WTC11 (cell line): ENCODE measurements around the gene LCAT. TPM values are rescaled to one million over a fixed set of nuclear protein-coding genes. Genes with fewer than 3 reads are reported as not detected.
"Not testable (repeated sequence)": the region's sequence is repeated elsewhere in the genome, so short reads cannot be mapped to it uniquely, and the experiment has no call there.

Experiments used
- ATAC-seq: fragments of 200-7000 bp; cut with Tn5 transposase; 2 replicates; pipeline ENCODE4 v1.10.0; 2021; ENCODE audit warnings: mild to moderate bottlenecking, moderate library complexity
- CTCF ChIA-PET: fragments of 300-600 bp; sonication (Branson Sonifier 250); formaldehyde crosslinking; loops from one replicate; lab custom pipeline; 2021; ENCODE audit warnings: antibody characterized with exemption; lab: Charles Lee
- POLR2A ChIA-PET: fragments of 350-600 bp; sonication (Branson Sonifier 250); formaldehyde crosslinking; loops from one replicate; lab custom pipeline; 2021; ENCODE audit warnings: antibody characterized with exemption; lab: Charles Lee
- DNase-seq: peaks from one replicate; pipeline ENCODE4 v3.0.0; 2021; ENCODE audit warnings: low spot score
- H3K27ac Mint-ChIP-seq: 2 replicates; pipeline ENCODE4 v1.8.0; 2021; ENCODE audit warnings: mixed read lengths
- H3K27me3 Mint-ChIP-seq: 2 replicates; pipeline ENCODE4 v1.8.0; 2021; ENCODE audit warnings: low read depth, mild to moderate bottlenecking, moderate library complexity, mixed read lengths
- H3K36me3 Mint-ChIP-seq: 2 replicates; pipeline ENCODE4 v1.8.0; 2021; ENCODE audit warnings: mixed read lengths
- H3K4me1 Mint-ChIP-seq: 2 replicates; pipeline ENCODE4 v1.8.0; 2022; ENCODE audit warnings: mixed read lengths
- H3K4me3 Mint-ChIP-seq: 2 replicates; pipeline ENCODE4 v1.8.0; 2021; ENCODE audit warnings: mild to moderate bottlenecking, moderate library complexity, mixed read lengths
- H3K9me3 Mint-ChIP-seq: 2 replicates; pipeline ENCODE4 v1.8.0; 2021; ENCODE audit warnings: mixed read lengths
- CREB1 ChIP-seq: sonication (generic); formaldehyde crosslinking; IDR thresholded peaks from 2 replicates; pipeline ENCODE4 v1.8.0; 2023; ENCODE audit warnings: mild to moderate bottlenecking, missing genetic modification reagents
- EMX1 ChIP-seq: fragments of 250-450 bp; sonication (Bioruptor Pico); IDR thresholded peaks from 2 replicates; pipeline ENCODE4 v1.8.0; 2021; ENCODE audit warnings: mild to moderate bottlenecking
- ESRRA ChIP-seq: sonication (generic); formaldehyde crosslinking; IDR thresholded peaks from 2 replicates; pipeline ENCODE4 v1.8.1; 2022; ENCODE audit warnings: mild to moderate bottlenecking, missing genetic modification reagents, borderline replicate concordance
- ETV6 ChIP-seq: sonication (generic); formaldehyde crosslinking; IDR thresholded peaks from 2 replicates; pipeline ENCODE4 v1.8.1; 2022; ENCODE audit warnings: mild to moderate bottlenecking, missing genetic modification reagents
- FOXP4 ChIP-seq: sonication (generic); formaldehyde crosslinking; IDR thresholded peaks from 2 replicates; pipeline ENCODE4 v1.8.0; 2022; ENCODE audit warnings: mild to moderate bottlenecking, missing genetic modification reagents
- HMGXB4 ChIP-seq: sonication (generic); formaldehyde crosslinking; IDR thresholded peaks from 2 replicates; pipeline ENCODE4 v1.8.1; 2023; ENCODE audit warnings: mild to moderate bottlenecking, moderate library complexity, missing genetic modification reagents
- JAZF1 ChIP-seq: fragments of 250-450 bp; sonication (Bioruptor Pico); IDR thresholded peaks from 2 replicates; pipeline ENCODE4 v1.9.0; 2021; ENCODE audit warnings: moderate library complexity, mild to moderate bottlenecking, inconsistent platforms
- KAT7 ChIP-seq: sonication (generic); formaldehyde crosslinking; IDR thresholded peaks from 2 replicates; pipeline ENCODE4 v1.8.1; 2023; ENCODE audit warnings: missing genetic modification reagents, mild to moderate bottlenecking, borderline replicate concordance
- NR2C2 ChIP-seq: sonication (generic); formaldehyde crosslinking; IDR thresholded peaks from 2 replicates; pipeline ENCODE4 v1.8.0; 2022; ENCODE audit warnings: mild to moderate bottlenecking, missing genetic modification reagents
- SMAD3 ChIP-seq: sonication (generic); formaldehyde crosslinking; IDR thresholded peaks from 2 replicates; pipeline ENCODE4 v1.8.0; 2022; ENCODE audit warnings: missing genetic modification reagents, mild to moderate bottlenecking, borderline replicate concordance
- SMAD4 ChIP-seq: sonication (generic); formaldehyde crosslinking; IDR thresholded peaks from 2 replicates; pipeline ENCODE4 v1.8.0; 2022; ENCODE audit warnings: mild to moderate bottlenecking, missing genetic modification reagents
- TEAD4 ChIP-seq: sonication (generic); formaldehyde crosslinking; IDR thresholded peaks from 2 replicates; pipeline ENCODE4 v1.8.0; 2022; ENCODE audit warnings: mild to moderate bottlenecking, missing genetic modification reagents
- ZNF121 ChIP-seq: sonication (generic); formaldehyde crosslinking; IDR thresholded peaks from 2 replicates; pipeline ENCODE4 v1.8.0; 2023; ENCODE audit warnings: missing genetic modification reagents
- ZNF232 ChIP-seq: sonication (generic); formaldehyde crosslinking; IDR thresholded peaks from 2 replicates; pipeline ENCODE4 v1.8.0; 2022; ENCODE audit warnings: mild to moderate bottlenecking, missing genetic modification reagents
- ZNF263 ChIP-seq: sonication (generic); formaldehyde crosslinking; IDR thresholded peaks from 2 replicates; pipeline ENCODE4 v1.8.1; 2022; ENCODE audit warnings: low read depth, mild to moderate bottlenecking, moderate library complexity, missing genetic modification reagents
- ZNF396 ChIP-seq: fragments of 250-450 bp; sonication (Bioruptor Pico); IDR thresholded peaks from 2 replicates; pipeline ENCODE4 v1.8.0; 2021; ENCODE audit warnings: mild to moderate bottlenecking, moderate library complexity, borderline replicate concordance
- ZNF416 ChIP-seq: fragments of 250-450 bp; sonication (Bioruptor Pico); IDR thresholded peaks from 2 replicates; pipeline ENCODE4 v1.9.0; 2021; ENCODE audit warnings: mild to moderate bottlenecking, inconsistent platforms
- ZNF671 ChIP-seq: fragments of 250-450 bp; sonication (Bioruptor Pico); IDR thresholded peaks from 2 replicates; pipeline ENCODE4 v1.8.0; 2021; ENCODE audit warnings: mild to moderate bottlenecking
- total RNA-seq: library from RNA; stranded (reverse); gene quantifications from 3 replicates; pipeline ENCODE4 v1.2.3, GENCODE V29; 2021

Gene LCAT
- total RNA-seq, 1 experiment from 2014 or later, result 38.3 TPM

- H3K27ac Mint-ChIP-seq, H3K36me3 Mint-ChIP-seq, H3K9me3 Mint-ChIP-seq, H3K27me3 Mint-ChIP-seq, ATAC-seq, CTCF ChIA-PET, DNase-seq: not testable (repeated sequence)
- POLR2A ChIA-PET, result interaction anchor here (4.7 kb wide), 1 partner anchor 53 kb away, joined by 30 read pairs; the partner anchor contains the start of gene NRN1L
- Mint-ChIP-seq H3K4me3 (peak overlapping the region; percentile 24; the same call in 1 of the 2 replicates), H3K4me1 (peaks cover 27% of the 10 kb centered on the region)
- TF ChIP-seq ZNF121, result peak; percentile 80; the same call in 1 of the 2 replicates
Observed at GRCh38 chr16:67937713-67938112, 6.2 kb downstream of the LCAT start.

- ChIA-PET POLR2A (interaction anchor here (0.6 to 4.7 kb wide), 3 partner anchors 45 to 109 kb away, joined by 3 to 30 read pairs (median 4); partner anchors contain the start of gene NRN1L), CTCF (interaction anchor here (2.8 to 4.0 kb wide), 2 partner anchors 53 to 104 kb away, joined by 11 to 52 read pairs; partner anchors contain the start of gene NRN1L)
- no peaks in the 10 kb centered on the region for H3K9me3 Mint-ChIP-seq
- H3K27me3 Mint-ChIP-seq, result no peaks in the 10 kb centered on the region
- peak overlapping the region; percentile 100 for H3K4me3 Mint-ChIP-seq
- ATAC-seq (no peak), DNase-seq (no peak)
- peaks cover 6% of the 10 kb centered on the region for H3K36me3 Mint-ChIP-seq
- H3K4me1 Mint-ChIP-seq, result peaks cover 27% of the 10 kb centered on the region
- peak overlapping the region; percentile 41 for H3K27ac Mint-ChIP-seq
- TF ChIP-seq ZNF263 (no peak), ZNF396 (CRISPR knock-in tag) (no peak), ZNF671 (CRISPR knock-in tag) (no peak), ZNF416 (CRISPR knock-in tag) (no peak), ZNF232 (CRISPR knock-in tag) (no peak), NR2C2 (CRISPR knock-in tag) (no peak), SMAD4 (CRISPR knock-in tag) (no peak), JAZF1 (CRISPR knock-in tag) (no peak), ESRRA (CRISPR knock-in tag) (no peak), ETV6 (no peak), FOXP4 (CRISPR knock-in tag) (no peak)
Observed at GRCh38 chr16:67936880-67937605, 6.9 kb downstream of the LCAT start.

GRCh38 chr16:67936124-67936879 lies 7.6 kb downstream of the LCAT start, which contains the start of gene PSMB10:
TSS of gene PSMB10 (minus strand) at chr16:67936850. CDS start at chr16:67936749, 101 bp downstream.
- H3K27ac Mint-ChIP-seq, result peak within 1 kb of the TSS; percentile 100
- ChIA-PET POLR2A (interaction anchor here (0.6 to 4.7 kb wide), 7 partner anchors 9 to 276 kb away, joined by 3 to 30 read pairs (median 4); partner anchors contain the start of genes ACD, NFATC3, NRN1L and PSKH1), CTCF (interaction anchor here (0.6 to 4.0 kb wide), 19 partner anchors 7 to 918 kb away, joined by 3 to 52 read pairs (median 6); partner anchors contain the start of genes LCAT, NRN1L, RANBP10 and SLC7A6)
- TF ChIP-seq ZNF121 (0 out of 2 replicates have a peak, but pooled peaks have one; percentile 20), KAT7 (CRISPR knock-in tag) (peak; percentile 90; the same call in 1 of the 2 replicates), EMX1 (CRISPR knock-in tag) (no peak), FOXP4 (CRISPR knock-in tag) (0 out of 2 replicates have a peak, but pooled peaks have one; percentile 9), HMGXB4 (peak; percentile 60), CREB1 (CRISPR knock-in tag) (peak; percentile 11; the same call in 1 of the 2 replicates), TEAD4 (CRISPR knock-in tag) (0 out of 2 replicates have a peak, but pooled peaks have one; percentile 8), SMAD3 (no peak)
- H3K27me3 Mint-ChIP-seq, result no peaks in the 10 kb centered on the region
- peaks cover 6% of the 10 kb centered on the region for H3K36me3 Mint-ChIP-seq
- H3K9me3 Mint-ChIP-seq, result no peaks in the 10 kb centered on the region
- peak; percentile 2 for ATAC-seq
- peak; percentile 45 for DNase-seq
- peak within 1 kb of the TSS; percentile 100 for H3K4me3 Mint-ChIP-seq
- H3K4me1 Mint-ChIP-seq, result peaks cover 23% of the 10 kb centered on the region
